HepG2 (cell line): ENCODE results near the gene EIF5. TPM values are rescaled to one million over a fixed set of nuclear protein-coding genes. Genes with fewer than 3 reads are reported as not detected.
A peak's percentile ranks its signal among the peaks of the same experiment; 100 is the strongest.

Source experiments
- POLR2AphosphoS5 ChIP-seq: IDR thresholded peaks from 2 replicates; pipeline ENCODE4 v1.6.1; 2012; ENCODE audit warnings: low read depth, low read length
- POLR2G ChIP-seq: fragments of 200-400 bp; formaldehyde crosslinking; IDR thresholded peaks from 2 replicates; pipeline ENCODE4 v1.6.1; 2018; ENCODE audit warnings: mild to moderate bottlenecking, low read depth, low read length, moderate library complexity
- RBFOX2 ChIP-seq: fragments of 200-400 bp; formaldehyde crosslinking; IDR thresholded peaks from 2 replicates; pipeline ENCODE4 v1.6.1; 2017; ENCODE audit warnings: low read depth, mild to moderate bottlenecking, low read length
- RBM22 ChIP-seq: fragments of 200-400 bp; formaldehyde crosslinking; optimal IDR thresholded peaks from 2 replicates; pipeline ENCODE3; 2017; ENCODE audit warnings: mild to moderate bottlenecking, low read length, moderate library complexity
- SRSF9 ChIP-seq: fragments of 200-400 bp; formaldehyde crosslinking; IDR thresholded peaks from 2 replicates; pipeline ENCODE4 v1.6.1; 2018; ENCODE audit warnings: borderline replicate concordance, mild to moderate bottlenecking, low read depth, low read length; ENCODE audit not compliant: insufficient read depth, poor library complexity, severe bottlenecking
- ZNF354B ChIP-seq: sonication (generic); formaldehyde crosslinking; IDR thresholded peaks from 2 replicates; pipeline ENCODE4 v1.8.0; 2022; ENCODE audit warnings: mild to moderate bottlenecking, missing genetic modification reagents
- polyA plus RNA-seq, 8 experiments: library from polyadenylated mRNA; depleted of rRNA in 3 of 8; stranded (reverse) in 7 of 8; unstranded in 1 of 8; fragments of >200 nt; fragmentation: Illumina TruSeq in 4 of 8; extraction: Trizol in 4 of 8; gene quantifications; 2 replicates each; pipeline versions ENCODE4 v1.2.1 to v1.2.3, GENCODE V29; 2011 to 2016; ENCODE audit warnings: low read depth in 4 of 8, missing spikeins in 1 of 8, mixed read lengths in 1 of 8; ENCODE audit not compliant: insufficient read depth in 1 of 8
- total RNA-seq, 5 experiments: library from RNA; depleted of rRNA; stranded (reverse); fragments of >200 nt; fragmentation: Illumina TruSeq; extraction: Trizol; gene quantifications; 2 replicates each; pipeline ENCODE4 v1.2.3, GENCODE V29; 2016; ENCODE audit warnings: low read depth in 1 of 5
- TF ChIP-seq, protein P1 (sequence below): sonication (generic); formaldehyde crosslinking; IDR thresholded peaks from 2 replicates; pipeline ENCODE4 v1.4.0; 2020; ENCODE audit warnings: missing genetic modification reagents, borderline replicate concordance
- TF ChIP-seq, protein P2 (sequence below): sonication (generic); formaldehyde crosslinking; IDR thresholded peaks from 2 replicates; pipeline ENCODE4 v1.8.0; 2022; ENCODE audit warnings: mild to moderate bottlenecking, missing genetic modification reagents, borderline replicate concordance

EIF5 gene
- total and polyA plus RNA-seq, 2 of the 13 experiments (the other 11 are each of a cell fraction or from before 2014, with no cell fraction given), result 189 to 281 TPM

DNA sequence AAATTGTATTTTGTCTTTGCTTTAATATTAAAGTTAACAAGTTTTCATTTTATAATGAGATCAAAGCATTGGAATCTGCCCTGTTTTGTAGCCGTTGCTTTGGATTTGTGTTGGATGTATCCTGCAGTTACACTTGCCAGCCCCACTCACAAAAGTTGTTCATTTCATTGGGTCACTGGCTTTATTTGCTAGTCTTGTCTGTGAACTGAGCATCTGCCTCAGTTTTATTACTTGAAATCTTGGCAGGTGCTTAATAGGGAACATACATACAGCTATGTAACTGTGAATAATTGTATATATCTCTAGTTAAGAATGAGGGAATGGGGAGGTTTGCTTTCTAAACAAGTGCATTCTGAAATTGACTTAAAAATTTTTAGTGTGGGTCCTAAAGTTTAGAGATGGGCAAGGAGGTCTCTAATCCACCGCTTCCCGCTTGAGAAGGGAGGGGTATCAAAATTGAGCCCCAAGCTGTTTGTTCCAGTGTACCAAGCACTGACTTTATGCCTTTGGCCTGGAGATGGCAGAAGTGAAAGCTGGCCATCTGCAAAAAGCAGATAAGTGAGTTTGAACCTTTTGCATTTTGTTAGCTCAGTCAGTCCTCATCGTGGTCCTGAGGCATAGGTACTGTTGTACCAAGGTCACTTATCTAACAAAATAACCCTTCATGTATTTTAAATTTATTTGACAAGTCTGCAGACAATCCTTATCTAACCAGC is 9.3 kb downstream of the EIF5 start (continued):
- TF ChIP-seq, protein P1, sequence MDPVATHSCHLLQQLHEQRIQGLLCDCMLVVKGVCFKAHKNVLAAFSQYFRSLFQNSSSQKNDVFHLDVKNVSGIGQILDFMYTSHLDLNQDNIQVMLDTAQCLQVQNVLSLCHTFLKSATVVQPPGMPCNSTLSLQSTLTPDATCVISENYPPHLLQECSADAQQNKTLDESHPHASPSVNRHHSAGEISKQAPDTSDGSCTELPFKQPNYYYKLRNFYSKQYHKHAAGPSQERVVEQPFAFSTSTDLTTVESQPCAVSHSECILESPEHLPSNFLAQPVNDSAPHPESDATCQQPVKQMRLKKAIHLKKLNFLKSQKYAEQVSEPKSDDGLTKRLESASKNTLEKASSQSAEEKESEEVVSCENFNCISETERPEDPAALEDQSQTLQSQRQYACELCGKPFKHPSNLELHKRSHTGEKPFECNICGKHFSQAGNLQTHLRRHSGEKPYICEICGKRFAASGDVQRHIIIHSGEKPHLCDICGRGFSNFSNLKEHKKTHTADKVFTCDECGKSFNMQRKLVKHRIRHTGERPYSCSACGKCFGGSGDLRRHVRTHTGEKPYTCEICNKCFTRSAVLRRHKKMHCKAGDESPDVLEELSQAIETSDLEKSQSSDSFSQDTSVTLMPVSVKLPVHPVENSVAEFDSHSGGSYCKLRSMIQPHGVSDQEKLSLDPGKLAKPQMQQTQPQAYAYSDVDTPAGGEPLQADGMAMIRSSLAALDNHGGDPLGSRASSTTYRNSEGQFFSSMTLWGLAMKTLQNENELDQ, result no peak
- no peak for TF ChIP-seq SRSF9
- TF ChIP-seq ZNF354B (CRISPR knock-in tag), result no peak
- TF ChIP-seq RBM22, result peak; percentile 62
- TF ChIP-seq, protein P2, sequence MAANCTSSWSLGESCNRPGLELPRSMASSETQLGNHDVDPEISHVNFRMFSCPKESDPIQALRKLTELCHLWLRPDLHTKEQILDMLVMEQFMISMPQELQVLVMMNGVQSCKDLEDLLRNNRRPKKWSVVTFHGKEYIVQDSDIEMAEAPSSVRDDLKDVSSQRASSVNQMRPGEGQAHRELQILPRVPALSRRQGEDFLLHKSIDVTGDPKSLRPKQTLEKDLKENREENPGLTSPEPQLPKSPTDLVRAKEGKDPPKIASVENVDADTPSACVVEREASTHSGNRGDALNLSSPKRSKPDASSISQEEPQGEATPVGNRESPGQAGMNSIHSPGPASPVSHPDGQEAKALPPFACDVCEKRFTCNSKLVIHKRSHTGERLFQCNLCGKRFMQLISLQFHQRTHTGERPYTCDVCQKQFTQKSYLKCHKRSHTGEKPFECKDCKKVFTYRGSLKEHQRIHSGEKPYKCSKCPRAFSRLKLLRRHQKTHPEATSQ (CRISPR knock-in tag), result no peak
- peak; percentile 37; the same call in 1 of the 2 replicates for TF ChIP-seq POLR2AphosphoS5
- TF ChIP-seq RBFOX2, result peak; percentile 36; the same call in 1 of the 2 replicates
- TF ChIP-seq POLR2G, result peak; percentile 65
